ENCODE measurements around the gene VAMP1.
"Not testable (repeated sequence)": the region's sequence is repeated elsewhere in the genome, so short reads cannot be mapped to it uniquely, and the experiment has no call there.

Gene VAMP1

GRCh38 chr12:6500466-6500865 is 30.0 kb upstream of the VAMP1 start:
- Histone ChIP-seq H3K36me3 (ENCODE audit: control insufficient read depth, insufficient read depth, low read length) (no peaks in the 10 kb centered on the region), H3K9me3 (ENCODE audit: control insufficient read depth, low read length) (no peaks in the 10 kb centered on the region), H3K27me3 (ENCODE audit: control insufficient read depth, insufficient read depth, low read length) (no peaks in the 10 kb centered on the region), H3K4me3 (ENCODE audit: low read depth, low read length) (no peak overlapping the region), H3K9ac (no peak overlapping the region), H2AFZ (no peak overlapping the region), H3K4me1 (no peaks in the 10 kb centered on the region), H3K79me2 (peaks cover 24% of the 10 kb centered on the region), H3K4me2 (ENCODE audit: low read length) (no peak overlapping the region), H3K27ac (no peak overlapping the region)
- no peak for TF ChIP-seq CTCF (IDR thresholded peaks at IDR 0.05)

GRCh38 chr12:6497291-6497690 is 26.8 kb upstream of the VAMP1 start:
- not testable (repeated sequence) for H3K4me3 ChIP-seq (ENCODE audit: low read depth, low read length); H3K36me3 ChIP-seq (ENCODE audit: control insufficient read depth, insufficient read depth, low read length); H3K27ac ChIP-seq

GRCh38 chr12:6494968-6495367 is 24.5 kb upstream of the VAMP1 start:
- H3K36me3 ChIP-seq (ENCODE audit: control insufficient read depth, insufficient read depth, low read length), result no peaks in the 10 kb centered on the region
- H3K4me1 ChIP-seq, result peaks cover 11% of the 10 kb centered on the region
- H3K9me3 ChIP-seq (ENCODE audit: control insufficient read depth, low read length), result no peaks in the 10 kb centered on the region
- no peak overlapping the region for H3K27ac ChIP-seq
- no peak overlapping the region for H2AFZ ChIP-seq
- TF ChIP-seq CTCF (IDR thresholded peaks at IDR 0.05), result no peak
- peaks cover 30% of the 10 kb centered on the region for H3K79me2 ChIP-seq
- peak overlapping the region; percentile 94 for H3K4me3 ChIP-seq (ENCODE audit: low read depth, low read length)
- no peaks in the 10 kb centered on the region for H3K27me3 ChIP-seq (ENCODE audit: control insufficient read depth, insufficient read depth, low read length)
- H3K9ac ChIP-seq, result no peak overlapping the region
- peak overlapping the region; percentile 79 for H3K4me2 ChIP-seq (ENCODE audit: low read length)

More at GRCh38 chr12:6497291-6497690, 26.8 kb upstream of the VAMP1 start:
- H3K27me3 ChIP-seq (ENCODE audit: control insufficient read depth, insufficient read depth, low read length); H2AFZ ChIP-seq; H3K9me3 ChIP-seq (ENCODE audit: control insufficient read depth, low read length); H3K9ac ChIP-seq; H3K4me2 ChIP-seq (ENCODE audit: low read length): not testable (repeated sequence)
- H3K4me1 ChIP-seq, result peaks cover 11% of the 10 kb centered on the region
- H3K79me2 ChIP-seq, result peaks cover 30% of the 10 kb centered on the region

- H3K36me3 ChIP-seq (ENCODE audit: control insufficient read depth, insufficient read depth, low read length), result no peaks in the 10 kb centered on the region
- peaks cover 27% of the 10 kb centered on the region for H3K79me2 ChIP-seq
- peak overlapping the region; percentile 72 for H2AFZ ChIP-seq
- H3K4me2 ChIP-seq (ENCODE audit: low read length), result peak overlapping the region; percentile 79
- no peak for TF ChIP-seq CTCF (IDR thresholded peaks at IDR 0.05)
- no peaks in the 10 kb centered on the region for H3K27me3 ChIP-seq (ENCODE audit: control insufficient read depth, insufficient read depth, low read length)
- H3K4me3 ChIP-seq (ENCODE audit: low read depth, low read length), result peak overlapping the region; percentile 94
- H3K9me3 ChIP-seq (ENCODE audit: control insufficient read depth, low read length), result no peaks in the 10 kb centered on the region
- peaks cover 11% of the 10 kb centered on the region for H3K4me1 ChIP-seq
- H3K9ac ChIP-seq, result no peak overlapping the region
- peak overlapping the region; percentile 95 for H3K27ac ChIP-seq
Observed at GRCh38 chr12:6494258-6494743, 23.8 kb upstream of the VAMP1 start.

- H2AFZ ChIP-seq, result peak within 1 kb of the TSS; percentile 99
- peak; percentile 54 for TF ChIP-seq CTCF (IDR thresholded peaks at IDR 0.05)
- H3K9me3 ChIP-seq (ENCODE audit: control insufficient read depth, low read length), result no peaks in the 10 kb centered on the region
- H3K79me2 ChIP-seq, result peaks cover 27% of the 10 kb centered on the region
- H3K27me3 ChIP-seq (ENCODE audit: control insufficient read depth, insufficient read depth, low read length), result no peaks in the 10 kb centered on the region
- H3K4me1 ChIP-seq, result peaks cover 11% of the 10 kb centered on the region
- peak within 1 kb of the TSS; percentile 94 for H3K4me2 ChIP-seq (ENCODE audit: low read length)
- no peaks in the 10 kb centered on the region for H3K36me3 ChIP-seq (ENCODE audit: control insufficient read depth, insufficient read depth, low read length)
- H3K4me3 ChIP-seq (ENCODE audit: low read depth, low read length), result peak within 1 kb of the TSS; percentile 94
- peak within 1 kb of the TSS; percentile 33 for H3K9ac ChIP-seq
- peak within 1 kb of the TSS; percentile 95 for H3K27ac ChIP-seq
Observed at GRCh38 chr12:6493497-6494257, 23.2 kb upstream of the VAMP1 start, which contains the start of gene NCAPD2. Gene NCAPD2, plus strand, starts transcription at chr12:6494102. Its CDS starts 997 bp downstream, at chr12:6495099.

Data from parathyroid adenoma (tissue), 2 donors.